Endodermal cell (in vitro differentiated cells): ENCODE data around the gene KCNQ4. TPM values are rescaled to one million over a fixed set of nuclear protein-coding genes. Genes with fewer than 3 reads are reported as not detected.

ENCODE experiments used
- DNase-seq: peaks from one replicate; pipeline ENCODE4 v3.0.0-alpha.2; 2017
- H3K27ac ChIP-seq: 2 replicates; pipeline ENCODE4 v1.5.1; 2013; ENCODE audit warnings: mild to moderate bottlenecking, low read depth, low read length, moderate library complexity
- H3K27me3 ChIP-seq: 2 replicates; pipeline ENCODE4 v1.6.1; 2013; ENCODE audit warnings: mild to moderate bottlenecking, low read length, moderate library complexity; ENCODE audit not compliant: insufficient read depth, control insufficient read depth, poor library complexity, severe bottlenecking
- H3K36me3 ChIP-seq: 2 replicates; pipeline ENCODE4 v1.7.0; 2013; ENCODE audit warnings: mild to moderate bottlenecking, low read length, moderate library complexity; ENCODE audit not compliant: control insufficient read depth, insufficient read depth
- H3K4me1 ChIP-seq: one replicate; pipeline ENCODE4 v1.7.0; 2013; ENCODE audit warnings: low read length; ENCODE audit not compliant: control insufficient read depth, insufficient read depth
- H3K4me3 ChIP-seq: 2 replicates; pipeline ENCODE4 v1.5.1; 2013; ENCODE audit warnings: mild to moderate bottlenecking, low read length, moderate library complexity
- H3K9ac ChIP-seq: 2 replicates; pipeline ENCODE4 v1.6.1; 2013; ENCODE audit warnings: mild to moderate bottlenecking, low read length, moderate library complexity; ENCODE audit not compliant: poor library complexity, severe bottlenecking; ENCODE audit errors: extremely low read depth
- H3K9me3 ChIP-seq: 2 replicates; pipeline ENCODE4 v1.6.1; 2013; ENCODE audit warnings: mild to moderate bottlenecking, low read length, moderate library complexity; ENCODE audit not compliant: control insufficient read depth
- H3K27ac Mint-ChIP-seq: 2 replicates; pipeline ENCODE4 v1.8.0; 2020; ENCODE audit warnings: mixed read lengths
- H3K27me3 Mint-ChIP-seq: 2 replicates; pipeline ENCODE4 v1.8.0; 2021; ENCODE audit warnings: mild to moderate bottlenecking, mixed read lengths; ENCODE audit not compliant: insufficient read depth
- H3K36me3 Mint-ChIP-seq: 2 replicates; pipeline ENCODE4 v1.8.0; 2020; ENCODE audit warnings: low read depth, mixed read lengths
- H3K4me1 Mint-ChIP-seq: 2 replicates; pipeline ENCODE4 v1.8.0; 2020; ENCODE audit warnings: mixed read lengths
- H3K4me3 Mint-ChIP-seq: 2 replicates; pipeline ENCODE4 v1.8.0; 2020; ENCODE audit warnings: mild to moderate bottlenecking, moderate library complexity, mixed read lengths
- H3K9me3 Mint-ChIP-seq: 2 replicates; pipeline ENCODE4 v1.8.0; 2020; ENCODE audit warnings: mild to moderate bottlenecking, mixed read lengths
- CTCF ChIP-seq: fragments of 200-600 bp; sonication (generic); conservative IDR thresholded peaks from 2 replicates; pipeline ENCODE4 v1.5.0; 2021; ENCODE audit warnings: antibody characterized with exemption, mild to moderate bottlenecking
- WGBS, 2 experiments: methylation state at CpG; one replicate each; pipeline versions ENCODE4 v1.1.5 to v1.1.7; 2013; ENCODE audit warnings: missing lambda C conversion rate in 2 of 2, mixed read lengths in 1 of 2; ENCODE audit not compliant: insufficient coverage in 1 of 2, insufficient read length in 1 of 2; 5-methylcytosine and 5-hydroxymethylcytosine counted together
- total RNA-seq, 2 donors: library from RNA; stranded (reverse); fragmentation: NEBNext Ultra II Directional in 1 of 2; extraction: Animal tissue kit (Norgen Biotek cat#: 25700) in 1 of 2; gene quantifications; 2 replicates in 1 of 2; 3 replicates in 1 of 2; pipeline ENCODE4 v1.2.1, GENCODE V29; 2021

The KCNQ4 gene
- total RNA-seq, 2 donors from 2014 or later: 0.22 to 0.88 TPM

GRCh38 chr1:40794048-40794447 is 10.5 kb downstream of the KCNQ4 start:
- Mint-ChIP-seq H3K27me3 (peaks cover 20% of the 10 kb centered on the region), H3K27ac (no peak overlapping the region)
- no peaks in the 10 kb centered on the region for H3K27me3 ChIP-seq

GRCh38 chr1:40794974-40795715 is 11.6 kb downstream of the KCNQ4 start:
- H3K27ac ChIP-seq: no peak overlapping the region
- no peaks in the 10 kb centered on the region for H3K4me1 ChIP-seq
- H3K4me3 ChIP-seq: no peak overlapping the region
- Mint-ChIP-seq H3K9me3 (no peaks in the 10 kb centered on the region), H3K27me3 (peaks cover 20% of the 10 kb centered on the region), H3K27ac (no peak overlapping the region), H3K4me1 (no peaks in the 10 kb centered on the region), H3K4me3 (no peak overlapping the region), H3K36me3 (no peaks in the 10 kb centered on the region)
- DNase-seq: no peak
- no peaks in the 10 kb centered on the region for H3K36me3 ChIP-seq
- H3K9me3 ChIP-seq: no peaks in the 10 kb centered on the region
- no peak for TF ChIP-seq CTCF
- no peaks in the 10 kb centered on the region for H3K27me3 ChIP-seq
- H3K9ac ChIP-seq: no peak overlapping the region
- WGBS, 2 experiments: 82 to 85% methylated on average over 7 to 10 of the region's 10 CpGs

More at GRCh38 chr1:40794048-40794447, 10.5 kb downstream of the KCNQ4 start:
- no peaks in the 10 kb centered on the region for H3K9me3 Mint-ChIP-seq
- H3K9me3 ChIP-seq: no peaks in the 10 kb centered on the region
- no peak for DNase-seq
- no peak overlapping the region for H3K9ac ChIP-seq
- H3K4me3 Mint-ChIP-seq: no peak overlapping the region
- H3K36me3 ChIP-seq: no peaks in the 10 kb centered on the region
- no peak overlapping the region for H3K27ac ChIP-seq
- TF ChIP-seq CTCF: no peak
- H3K4me1 Mint-ChIP-seq: no peaks in the 10 kb centered on the region
- H3K36me3 Mint-ChIP-seq: no peaks in the 10 kb centered on the region
- H3K4me3 ChIP-seq: no peak overlapping the region
- H3K4me1 ChIP-seq: no peaks in the 10 kb centered on the region
- WGBS, 2 experiments: 78 to 89% methylated on average over 3 to 4 of the region's 4 CpGs

- H3K27me3 ChIP-seq: no peaks in the 10 kb centered on the region
- H3K27ac ChIP-seq: no peak overlapping the region
Measured at GRCh38 chr1:40795811-40796586, 12.4 kb downstream of the KCNQ4 start.

More at GRCh38 chr1:40795811-40796586, 12.4 kb downstream of the KCNQ4 start:
- Histone ChIP-seq H3K9ac (no peak overlapping the region), H3K4me1 (no peaks in the 10 kb centered on the region), H3K9me3 (no peaks in the 10 kb centered on the region), H3K36me3 (no peaks in the 10 kb centered on the region), H3K4me3 (no peak overlapping the region)
- H3K9me3 Mint-ChIP-seq: no peaks in the 10 kb centered on the region
- TF ChIP-seq CTCF: no peak
- H3K27ac Mint-ChIP-seq: no peak overlapping the region
- 69 to 80% methylated on average over 6 to 13 of the region's 13 CpGs for WGBS, 2 experiments
- H3K36me3 Mint-ChIP-seq: no peaks in the 10 kb centered on the region
- no peak overlapping the region for H3K4me3 Mint-ChIP-seq
- no peaks in the 10 kb centered on the region for H3K4me1 Mint-ChIP-seq
- peaks cover 23% of the 10 kb centered on the region for H3K27me3 Mint-ChIP-seq
- no peak for DNase-seq
